K562 (cell line): Measurements from ENCODE around the gene PIK3R1. TPM values are rescaled to one million over a fixed set of nuclear protein-coding genes. Genes with fewer than 3 reads are reported as not detected.

ENCODE experiments used
- ATF1 ChIP-seq, 2 experiments: fragments of 450-650 bp in 1 of 2; IDR thresholded peaks; 2 replicates each; pipeline ENCODE4 v1.6.1; 2016; ENCODE audit warnings: missing compliant biosample characterization in 1 of 2, missing genetic modification characterization in 1 of 2
- CBFA2T2 ChIP-seq: fragments of 450-650 bp; conservative IDR thresholded peaks from 2 replicates; pipeline ENCODE4 v1.6.1; 2017; ENCODE audit warnings: mild to moderate bottlenecking
- CBFA2T3 ChIP-seq: fragments of 450-650 bp; IDR thresholded peaks from 2 replicates; pipeline ENCODE4 v1.6.1; 2017
- DPF2 ChIP-seq: fragments of 450-650 bp; IDR thresholded peaks from 2 replicates; pipeline ENCODE4 v1.6.1; 2016
- FOSL1 ChIP-seq: fragments of 200-800 bp; sonication (Bioruptor generic); conservative IDR thresholded peaks from 2 replicates; pipeline ENCODE4 v1.6.1; 2016; ENCODE audit warnings: missing genetic modification characterization, missing compliant biosample characterization
- FOXJ2 ChIP-seq: fragments of 200-800 bp; sonication (Bioruptor generic); IDR thresholded peaks from 2 replicates; pipeline ENCODE4 v1.6.1; 2016; ENCODE audit warnings: missing genetic modification characterization, missing compliant biosample characterization
- HDAC1 ChIP-seq, 2 experiments: fragments of 450-650 bp; IDR thresholded peaks; 2 replicates each; pipeline ENCODE4 v1.6.1; 2016 to 2017; ENCODE audit warnings: inconsistent platforms in 1 of 2, mild to moderate bottlenecking in 1 of 2, moderate library complexity in 1 of 2
- JUND ChIP-seq, 2 experiments: IDR thresholded peaks; 2 replicates in 1 of 2; 3 replicates in 1 of 2; pipeline ENCODE4 v1.6.1; 2011; ENCODE audit warnings: borderline replicate concordance in 2 of 2, low read depth in 2 of 2, low read length in 2 of 2, improper control_type of control experiment in 1 of 2, missing biosample characterization in 1 of 2, missing genetic modification characterization in 1 of 2, missing genetic modification reagents in 1 of 2
- KDM1A ChIP-seq, 2 experiments: fragments of 450-650 bp; IDR thresholded peaks; 2 replicates each; pipeline ENCODE4 v1.6.1; 2016; ENCODE audit warnings: mild to moderate bottlenecking in 2 of 2
- NFE2 ChIP-seq: IDR thresholded peaks from 2 replicates; pipeline ENCODE4 v1.6.1; 2014; ENCODE audit warnings: antibody characterized with exemption, low read depth
- NR2C2 ChIP-seq, 2 experiments: fragments of 200-800 bp in 1 of 2; sonication (Bioruptor generic) in 1 of 2; sonication (generic) in 1 of 2; formaldehyde crosslinking in 1 of 2; IDR thresholded peaks; 2 replicates each; pipeline versions ENCODE4 v1.6.1 to v1.8.0; 2016 to 2022; ENCODE audit warnings: mild to moderate bottlenecking in 1 of 2, missing compliant biosample characterization in 1 of 2, missing genetic modification characterization in 1 of 2, missing genetic modification reagents in 1 of 2
- RCOR1 ChIP-seq, 2 experiments: IDR thresholded peaks; 2 replicates each; pipeline ENCODE4 v1.6.1; 2012; ENCODE audit warnings: low read depth in 2 of 2, low read length in 2 of 2, borderline replicate concordance in 1 of 2, improper control_type of control experiment in 1 of 2
- SMARCE1 ChIP-seq: fragments of 450-650 bp; IDR thresholded peaks from 2 replicates; pipeline ENCODE4 v1.7.1; 2016; ENCODE audit warnings: mild to moderate bottlenecking
- SRF ChIP-seq, 2 experiments: fragments of 250-450, 450-650 bp in 1 of 2; sonication (Bioruptor Pico) in 1 of 2; sonication (generic) in 1 of 2; formaldehyde crosslinking; IDR thresholded peaks; 2 replicates each; pipeline versions ENCODE4 v1.5.0 to v1.5.1; 2020 to 2022; ENCODE audit warnings: mild to moderate bottlenecking in 1 of 2, missing genetic modification reagents in 1 of 2
- TEAD4 ChIP-seq, 2 experiments: sonication (generic) in 1 of 2; formaldehyde crosslinking in 1 of 2; IDR thresholded peaks; 2 replicates each; pipeline versions ENCODE4 v1.6.1 to v1.8.0; 2012 to 2022; ENCODE audit warnings: borderline replicate concordance in 1 of 2, inconsistent platforms in 1 of 2, low read length in 1 of 2, mild to moderate bottlenecking in 1 of 2, missing genetic modification reagents in 1 of 2
- ZBTB11 ChIP-seq, 3 experiments: fragments of 200-800 bp in 1 of 3; fragments of 250-450 bp in 1 of 3; fragments of 450-650 bp in 1 of 3; sonication (Bioruptor Pico) in 1 of 3; sonication (Bioruptor generic) in 1 of 3; formaldehyde crosslinking in 1 of 3; IDR thresholded peaks; 2 replicates each; pipeline versions ENCODE4 v1.6.1 to v1.8.0; 2016 to 2022; ENCODE audit warnings: mild to moderate bottlenecking in 2 of 3, missing genetic modification characterization in 2 of 3, missing compliant biosample characterization in 1 of 3, moderate library complexity in 1 of 3
- ZNF124 ChIP-seq: sonication (generic); formaldehyde crosslinking; IDR thresholded peaks from 2 replicates; pipeline ENCODE4 v1.8.1; 2022; ENCODE audit warnings: missing genetic modification reagents
- polyA plus RNA-seq, 8 experiments: library from polyadenylated mRNA; depleted of rRNA in 4 of 8; stranded (reverse) in 5 of 8; unstranded in 3 of 8; fragments of >200 nt; fragmentation: Nextera tagmentation in 2 of 8; fragmentation: Illumina TruSeq in 1 of 8; extraction: Ambion mirVana in 2 of 8; extraction: Trizol in 1 of 8; gene quantifications; 2 replicates each; pipeline versions ENCODE4 v1.2.1 to v1.2.3, GENCODE V29; 2011 to 2014; ENCODE audit warnings: inconsistent platforms in 1 of 8, missing spikeins in 1 of 8
- total RNA-seq, 7 experiments: library from RNA; depleted of rRNA in 6 of 7; stranded (reverse); fragments of >200 nt in 6 of 7; fragmentation: Illumina TruSeq in 2 of 7; extraction: Trizol in 2 of 7; gene quantifications; 2 replicates each; pipeline versions ENCODE4 v1.2.1 to v1.2.3, GENCODE V29; 2011 to 2021; ENCODE audit warnings: low replicate concordance in 1 of 7
- TF ChIP-seq, protein P1 (sequence below): sonication (generic); formaldehyde crosslinking; IDR thresholded peaks from 2 replicates; pipeline ENCODE4 v1.8.1; 2022; ENCODE audit warnings: missing genetic modification reagents
- TF ChIP-seq, protein P2 (sequence below), 2 experiments: fragments of 450-650 bp; IDR thresholded peaks; 2 replicates each; pipeline ENCODE4 v1.6.1; 2016

Gene PIK3R1
- total and polyA plus RNA-seq, 9 of the 15 experiments (the other 6 are each of a cell fraction or from before 2014, with no cell fraction given): 1.1 to 9.7 (median 4.8) TPM

- TF ChIP-seq ZNF124: no peak
- TF ChIP-seq, protein P1, sequence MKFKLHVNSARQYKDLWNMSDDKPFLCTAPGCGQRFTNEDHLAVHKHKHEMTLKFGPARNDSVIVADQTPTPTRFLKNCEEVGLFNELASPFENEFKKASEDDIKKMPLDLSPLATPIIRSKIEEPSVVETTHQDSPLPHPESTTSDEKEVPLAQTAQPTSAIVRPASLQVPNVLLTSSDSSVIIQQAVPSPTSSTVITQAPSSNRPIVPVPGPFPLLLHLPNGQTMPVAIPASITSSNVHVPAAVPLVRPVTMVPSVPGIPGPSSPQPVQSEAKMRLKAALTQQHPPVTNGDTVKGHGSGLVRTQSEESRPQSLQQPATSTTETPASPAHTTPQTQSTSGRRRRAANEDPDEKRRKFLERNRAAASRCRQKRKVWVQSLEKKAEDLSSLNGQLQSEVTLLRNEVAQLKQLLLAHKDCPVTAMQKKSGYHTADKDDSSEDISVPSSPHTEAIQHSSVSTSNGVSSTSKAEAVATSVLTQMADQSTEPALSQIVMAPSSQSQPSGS (CRISPR knock-in tag): no peak
- peak in 1 of 2 experiments; percentile 50; a peak in 2 of 4 replicates for TF ChIP-seq HDAC1 (IDR thresholded peaks at IDR 0.05)
- TF ChIP-seq ZBTB11 (CRISPR knock-in tag; IDR thresholded peaks at IDR 0.05): peak in 1 of 3 experiments; percentile 56; a peak in 1 of 6 replicates
- 0 out of 2 replicates have a peak, but pooled peaks have one; percentile 43 for TF ChIP-seq SMARCE1
- peak; percentile 52 to 65 for TF ChIP-seq KDM1A (IDR thresholded peaks at IDR 0.05)
- TF ChIP-seq NR2C2 (CRISPR knock-in tag; IDR thresholded peaks at IDR 0.05): no peak
- peak; percentile 35; the same call in 1 of the 2 replicates for TF ChIP-seq NR2C2 (tag; IDR thresholded peaks at IDR 0.05)
- 0 out of 4 replicates have a peak, but pooled peaks of 1 of the 2 experiments have one; percentile 32 for TF ChIP-seq SRF (CRISPR knock-in tag; IDR thresholded peaks at IDR 0.05)
- TF ChIP-seq DPF2: peak; percentile 47; the same call in 1 of the 2 replicates
- TF ChIP-seq ATF1 (CRISPR knock-in tag; IDR thresholded peaks at IDR 0.05): no peak
- no peak for TF ChIP-seq ATF1 (tag; IDR thresholded peaks at IDR 0.05)
- peak; percentile 30; the same call in 1 of the 2 replicates for TF ChIP-seq TEAD4 (IDR thresholded peaks at IDR 0.05; ENCODE audit: low read length)
- TF ChIP-seq TEAD4 (CRISPR knock-in tag; IDR thresholded peaks at IDR 0.05; ENCODE audit: borderline replicate concordance): no peak
- TF ChIP-seq, protein P2, sequence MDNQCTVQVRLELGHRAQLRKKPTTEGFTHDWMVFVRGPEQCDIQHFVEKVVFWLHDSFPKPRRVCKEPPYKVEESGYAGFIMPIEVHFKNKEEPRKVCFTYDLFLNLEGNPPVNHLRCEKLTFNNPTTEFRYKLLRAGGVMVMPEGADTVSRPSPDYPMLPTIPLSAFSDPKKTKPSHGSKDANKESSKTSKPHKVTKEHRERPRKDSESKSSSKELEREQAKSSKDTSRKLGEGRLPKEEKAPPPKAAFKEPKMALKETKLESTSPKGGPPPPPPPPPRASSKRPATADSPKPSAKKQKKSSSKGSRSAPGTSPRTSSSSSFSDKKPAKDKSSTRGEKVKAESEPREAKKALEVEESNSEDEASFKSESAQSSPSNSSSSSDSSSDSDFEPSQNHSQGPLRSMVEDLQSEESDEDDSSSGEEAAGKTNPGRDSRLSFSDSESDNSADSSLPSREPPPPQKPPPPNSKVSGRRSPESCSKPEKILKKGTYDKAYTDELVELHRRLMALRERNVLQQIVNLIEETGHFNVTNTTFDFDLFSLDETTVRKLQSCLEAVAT (IDR thresholded peaks at IDR 0.05): 0 out of 4 replicates have a peak, but pooled peaks of 1 of the 2 experiments have one; percentile 34
- peak; percentile 73 for TF ChIP-seq CBFA2T3
- peak; percentile 52 for TF ChIP-seq CBFA2T2
- TF ChIP-seq RCOR1 (IDR thresholded peaks at IDR 0.05; ENCODE audit: borderline replicate concordance in 1 of 2, low read depth in 2 of 2, low read length in 2 of 2): peak; percentile 45 to 57; a peak in 1 of 4 replicates
- TF ChIP-seq FOXJ2 (tag): peak; percentile 50; the same call in 1 of the 2 replicates
- 0 out of 2 replicates have a peak, but pooled peaks have one; percentile 7 for TF ChIP-seq FOSL1
- TF ChIP-seq NFE2: peak; percentile 14; the same call in 1 of the 2 replicates
- peak; percentile 31; the same call in 1 of the 2 replicates for TF ChIP-seq JUND (IDR thresholded peaks at IDR 0.05; ENCODE audit: borderline replicate concordance, low read depth, low read length)
- peak; percentile 42; the same call in 1 of the 3 replicates for TF ChIP-seq JUND (tag; IDR thresholded peaks at IDR 0.05; ENCODE audit: borderline replicate concordance, low read depth, low read length)
These were observed 104.3 kb downstream of the PIK3R1 start (continued) for GRCh38 chr5:68319706-68320412.
